8988T (cell line): ENCODE results near the gene SS18L1.
"Not testable (repeated sequence)": the region's sequence is repeated elsewhere in the genome, so short reads cannot be mapped to it uniquely, and the experiment has no call there.

Source experiments
- DNase-seq: peaks from one replicate; pipeline ENCODE4 v3.0.0; 2011

SS18L1 gene

GRCh38 chr20:62143081-62143956 lies at the start of gene SS18L1, which contains the start of gene PSMA7:
Gene SS18L1 (plus strand): TSS chr20:62143769. CDS start chr20:62143821, 52 bp downstream.
Gene PSMA7 (minus strand): TSS chr20:62143394. CDS start chr20:62143303, 91 bp downstream.
- peak; percentile 98 for DNase-seq

- DNase-seq = no peak
Measured at GRCh38 chr20:62096421-62097380, 46.9 kb upstream of the SS18L1 start.

GRCh38 chr20:62097881-62098407 lies 45.6 kb upstream of the SS18L1 start:
- DNase-seq = no peak

- no peak for DNase-seq
Measured at GRCh38 chr20:62101078-62101477, 42.5 kb upstream of the SS18L1 start.

- no peak for DNase-seq
Measured at GRCh38 chr20:62103508-62104233, 39.9 kb upstream of the SS18L1 start.

GRCh38 chr20:62104234-62104789 lies 39.3 kb upstream of the SS18L1 start:
- no peak for DNase-seq

GRCh38 chr20:62104791-62105345 lies 38.7 kb upstream of the SS18L1 start:
- DNase-seq = no peak

- DNase-seq = no peak
Measured at GRCh38 chr20:62105592-62105991, 38.0 kb upstream of the SS18L1 start.

- DNase-seq = no peak
Measured at GRCh38 chr20:62111148-62111547, 32.4 kb upstream of the SS18L1 start.

GRCh38 chr20:62112368-62112767 lies 31.2 kb upstream of the SS18L1 start:
- DNase-seq = no peak

GRCh38 chr20:62114894-62115293 lies 28.7 kb upstream of the SS18L1 start:
- no peak for DNase-seq

- DNase-seq = not testable (repeated sequence)
Measured at GRCh38 chr20:62115800-62116407, 27.7 kb upstream of the SS18L1 start.

- no peak for DNase-seq
Measured at GRCh38 chr20:62116558-62117361, 26.8 kb upstream of the SS18L1 start.

- no peak for DNase-seq
Measured at GRCh38 chr20:62117362-62117646, 26.3 kb upstream of the SS18L1 start.

- no peak for DNase-seq
Measured at GRCh38 chr20:62117658-62118057, 25.9 kb upstream of the SS18L1 start.

- DNase-seq = no peak
Measured at GRCh38 chr20:62118113-62119043, 25.2 kb upstream of the SS18L1 start.

- no peak for DNase-seq
Measured at GRCh38 chr20:62119115-62119514, 24.5 kb upstream of the SS18L1 start.

- no peak for DNase-seq
Measured at GRCh38 chr20:62119591-62120364, 23.8 kb upstream of the SS18L1 start.

GRCh38 chr20:62120365-62120762 lies 23.2 kb upstream of the SS18L1 start:
- DNase-seq = no peak
